OCI-LY3 (cell line): ENCODE measurements around the gene LIX1L.

Source experiments
- H2AFZ ChIP-seq: fragments of 200-600, 300-600 bp; shearing (Covaris generic); 2 replicates; pipeline ENCODE4 v1.6.0; 2014; ENCODE audit warnings: antibody characterized with exemption, low read depth, low read length
- H3K27ac ChIP-seq: fragments of 200-600, 300-600 bp; sonication (generic); 2 replicates; pipeline ENCODE4 v1.5.1; 2014; ENCODE audit warnings: mild to moderate bottlenecking, low read length, moderate library complexity, mixed read lengths
- H3K27me3 ChIP-seq: fragments of 200-600, 300-600 bp; sonication (generic); 2 replicates; pipeline ENCODE4 v1.6.1; 2014; ENCODE audit warnings: low read depth, low read length, mixed read lengths
- H3K36me3 ChIP-seq: fragments of 200-600, 300-600 bp; sonication (generic); replicated peaks from 2 replicates; pipeline ENCODE3; 2014; ENCODE audit warnings: low read depth, low read length, mixed read lengths
- H3K4me1 ChIP-seq: fragments of 300-600, 200-600 bp; sonication (generic); 2 replicates; pipeline ENCODE4 v1.6.1; 2014; ENCODE audit warnings: low read length, mixed read lengths
- H3K4me2 ChIP-seq: fragments of 200-600, 300-600 bp; sonication (generic); 2 replicates; pipeline ENCODE4 v1.6.1; 2014; ENCODE audit warnings: low read length, mixed read lengths
- H3K4me3 ChIP-seq: fragments of 300-600, 200-600 bp; sonication (generic); 2 replicates; pipeline ENCODE4 v1.5.1; 2014; ENCODE audit warnings: antibody characterized with exemption, mild to moderate bottlenecking, low read length, moderate library complexity
- H3K79me2 ChIP-seq: fragments of 300-600, 200-600 bp; shearing (Covaris generic); 2 replicates; pipeline ENCODE4 v1.6.1; 2014; ENCODE audit warnings: mild to moderate bottlenecking, low read length, mixed read lengths
- H3K9ac ChIP-seq: fragments of 300-600, 200-600 bp; shearing (Covaris generic); 2 replicates; pipeline ENCODE4 v1.6.0; 2014; ENCODE audit warnings: mild to moderate bottlenecking, low read length, moderate library complexity
- H3K9me3 ChIP-seq: fragments of 200-600, 300-600 bp; shearing (Covaris generic); 2 replicates; pipeline ENCODE4 v1.6.1; 2014; ENCODE audit warnings: low read length, mixed read lengths; ENCODE audit not compliant: insufficient read depth
- H4K20me1 ChIP-seq: fragments of 200-600, 300-600 bp; sonication (generic); 2 replicates; pipeline ENCODE4 v1.6.1; 2016; ENCODE audit warnings: low read length, mixed read lengths; ENCODE audit not compliant: insufficient read depth
- CTCF ChIP-seq: fragments of 200-600, 300-600 bp; sonication (generic); IDR thresholded peaks from 2 replicates; pipeline ENCODE4 v1.5.1; 2014; ENCODE audit warnings: antibody characterized with exemption, low read length, low read depth
- EZH2phosphoT487 ChIP-seq: fragments of 200-600 bp; shearing (Covaris generic); IDR thresholded peaks from 2 replicates; pipeline ENCODE4 v1.6.1; 2018; ENCODE audit warnings: antibody characterized with exemption, mixed run types, low read depth

The LIX1L gene

GRCh38 chr1:145957443-145958319 is at the start of gene LIX1L:
LIX1L (minus strand) TSS chr1:145958017; CDS start chr1:145957927, 90 bp downstream.
- Histone ChIP-seq H3K4me2 (peak within 1 kb of the TSS; percentile 90), H3K36me3 (no peaks in the 10 kb centered on the region), H3K79me2 (peaks cover 16% of the 10 kb centered on the region), H3K27ac (peak within 1 kb of the TSS; percentile 43), H2AFZ (peak within 1 kb of the TSS; percentile 82), H4K20me1 (no peaks in the 10 kb centered on the region), H3K9me3 (no peaks in the 10 kb centered on the region), H3K4me3 (peak within 1 kb of the TSS; percentile 87), H3K9ac (peak within 1 kb of the TSS; percentile 80), H3K27me3 (peaks cover 18% of the 10 kb centered on the region), H3K4me1 (peaks cover 30% of the 10 kb centered on the region)
- TF ChIP-seq CTCF (no peak), EZH2phosphoT487 (no peak)

GRCh38 chr1:146001709-146002108 is 43.9 kb upstream of the LIX1L start:
- Histone ChIP-seq H3K9me3 (no peaks in the 10 kb centered on the region), H3K4me1 (peaks cover 21% of the 10 kb centered on the region), H3K27me3 (no peaks in the 10 kb centered on the region), H3K4me3 (no peak overlapping the region), H3K9ac (peak overlapping the region; percentile 1; the same call in 1 of the 2 replicates), H4K20me1 (no peaks in the 10 kb centered on the region), H3K79me2 (no peaks in the 10 kb centered on the region), H2AFZ (no peak overlapping the region), H3K36me3 (no peaks in the 10 kb centered on the region), H3K4me2 (peak overlapping the region; percentile 52), H3K27ac (no peak overlapping the region)
- TF ChIP-seq EZH2phosphoT487: no peak
- TF ChIP-seq CTCF: no peak

GRCh38 chr1:145999321-146000024 is 41.7 kb upstream of the LIX1L start:
- no peak overlapping the region for H3K9ac ChIP-seq
- H3K4me3 ChIP-seq: no peak overlapping the region
- H3K27ac ChIP-seq: 0 out of 2 replicates have a peak overlapping the region, but pooled peaks have one; percentile 0
- no peaks in the 10 kb centered on the region for H3K9me3 ChIP-seq
- no peak overlapping the region for H3K4me2 ChIP-seq
- no peak for TF ChIP-seq CTCF
- no peak for TF ChIP-seq EZH2phosphoT487
- H2AFZ ChIP-seq: no peak overlapping the region
- peaks cover 14% of the 10 kb centered on the region for H4K20me1 ChIP-seq
- H3K4me1 ChIP-seq: peaks cover 28% of the 10 kb centered on the region
- H3K27me3 ChIP-seq: no peaks in the 10 kb centered on the region
- H3K79me2 ChIP-seq: peaks cover 18% of the 10 kb centered on the region
- H3K36me3 ChIP-seq: peaks cover 16% of the 10 kb centered on the region

- TF ChIP-seq CTCF (no peak), EZH2phosphoT487 (no peak)
- peaks cover 34% of the 10 kb centered on the region for H3K36me3 ChIP-seq
- H2AFZ ChIP-seq: no peak overlapping the region
- no peak overlapping the region for H3K27ac ChIP-seq
- no peaks in the 10 kb centered on the region for H3K27me3 ChIP-seq
- peak overlapping the region; percentile 90 for H3K4me2 ChIP-seq
- no peaks in the 10 kb centered on the region for H3K9me3 ChIP-seq
- peak overlapping the region; percentile 90 for H3K4me3 ChIP-seq
- peaks cover 29% of the 10 kb centered on the region for H3K4me1 ChIP-seq
- peaks cover 32% of the 10 kb centered on the region for H4K20me1 ChIP-seq
- peaks cover 21% of the 10 kb centered on the region for H3K79me2 ChIP-seq
- peak overlapping the region; percentile 95; the same call in 1 of the 2 replicates for H3K9ac ChIP-seq
Measured at GRCh38 chr1:145997718-145998023, 39.9 kb upstream of the LIX1L start.
